GM12878 (cell line): Measurements from ENCODE around the gene MMP7. TPM values are rescaled to one million over a fixed set of nuclear protein-coding genes. Genes with fewer than 3 reads are reported as not detected.

ENCODE experiments used
- ASH2L ChIP-seq: fragments of 300-600, 200-600 bp; sonication (generic); IDR thresholded peaks from 2 replicates; pipeline ENCODE4 v1.6.1; 2017; ENCODE audit warnings: low read depth, mild to moderate bottlenecking, borderline replicate concordance
- CBFB ChIP-seq: IDR thresholded peaks from 2 replicates; pipeline ENCODE4 v1.6.1; 2016; ENCODE audit warnings: antibody characterized with exemption, low read depth
- DPF2 ChIP-seq: fragments of 450-650 bp; IDR thresholded peaks from 2 replicates; pipeline ENCODE4 v1.6.1; 2017; ENCODE audit warnings: mild to moderate bottlenecking
- E2F8 ChIP-seq: fragments of 450-650 bp; IDR thresholded peaks from 2 replicates; pipeline ENCODE4 v1.6.1; 2018; ENCODE audit warnings: mild to moderate bottlenecking, low read depth, moderate library complexity; ENCODE audit not compliant: partially characterized antibody
- FOXK2 ChIP-seq: fragments of 450-650 bp; IDR thresholded peaks from 2 replicates; pipeline ENCODE4 v1.6.1; 2017; ENCODE audit warnings: mild to moderate bottlenecking, moderate library complexity
- MTA2 ChIP-seq: fragments of 450-650 bp; IDR thresholded peaks from 2 replicates; pipeline ENCODE4 v1.6.1; 2016; ENCODE audit warnings: low read depth, mild to moderate bottlenecking, moderate library complexity
- NFYB ChIP-seq: IDR thresholded peaks from 2 replicates; pipeline ENCODE4 v1.6.1; 2011; ENCODE audit warnings: low read depth, mild to moderate bottlenecking, low read length, improper control_type of control experiment, moderate library complexity; ENCODE audit not compliant: insufficient read depth
- PKNOX1 ChIP-seq: fragments of 450-650 bp; IDR thresholded peaks from 2 replicates; pipeline ENCODE4 v1.6.1; 2016; ENCODE audit warnings: mild to moderate bottlenecking
- POLR2AphosphoS2 ChIP-seq: IDR thresholded peaks from 2 replicates; pipeline ENCODE4 v1.6.1; 2011; ENCODE audit warnings: low read depth, mild to moderate bottlenecking, low read length, improper control_type of control experiment, moderate library complexity
- POLR2AphosphoS5 ChIP-seq: IDR thresholded peaks from 2 replicates; pipeline ENCODE4 v1.6.1; 2011; ENCODE audit warnings: mild to moderate bottlenecking, low read length, inconsistent platforms
- SKIL ChIP-seq: fragments of 450-650 bp; IDR thresholded peaks from 2 replicates; pipeline ENCODE4 v1.6.1; 2017; ENCODE audit warnings: mild to moderate bottlenecking, low read depth, inconsistent platforms; ENCODE audit not compliant: poor library complexity, severe bottlenecking
- STAT1 ChIP-seq: fragments of 450-650 bp; conservative IDR thresholded peaks from 2 replicates; pipeline ENCODE4 v1.6.1; 2014; ENCODE audit warnings: antibody characterized with exemption, mild to moderate bottlenecking
- STAT3 ChIP-seq: IDR thresholded peaks from 2 replicates; pipeline ENCODE4 v1.6.1; 2011; ENCODE audit warnings: low read depth, low read length, improper control_type of control experiment
- TCF7 ChIP-seq: IDR thresholded peaks from 2 replicates; pipeline ENCODE4 v1.6.1; 2014; ENCODE audit warnings: antibody characterized with exemption, borderline replicate concordance
- polyA plus RNA-seq, 11 experiments: library from polyadenylated mRNA; depleted of rRNA in 4 of 11; unstranded in 6 of 11; stranded (reverse) in 5 of 11; fragments of >200 nt; fragmentation: Nextera tagmentation in 4 of 11; fragmentation: Illumina TruSeq in 1 of 11; extraction: Ambion mirVana in 4 of 11; extraction: Trizol in 1 of 11; gene quantifications; 1 replicate in 1 of 11; 2 replicates in 10 of 11; pipeline versions ENCODE4 v1.2.1 to v1.2.3, GENCODE V29; 2011 to 2016; ENCODE audit warnings: inconsistent platforms in 2 of 11, missing spikeins in 2 of 11, low read depth in 1 of 11
- total RNA-seq, 4 experiments: library from RNA; depleted of rRNA in 3 of 4; stranded (reverse); fragments of >200 nt in 3 of 4; fragmentation: Illumina TruSeq in 1 of 4; extraction: Trizol in 1 of 4; gene quantifications; 2 replicates each; pipeline versions ENCODE4 v1.2.1 to v1.2.3, GENCODE V29; 2013 to 2021

Gene MMP7
- total and polyA plus RNA-seq, 10 of the 15 experiments (the other 5 are each of a cell fraction or from before 2014, with no cell fraction given), result 0.63 to 18.0 (median 1.1) TPM

DNA sequence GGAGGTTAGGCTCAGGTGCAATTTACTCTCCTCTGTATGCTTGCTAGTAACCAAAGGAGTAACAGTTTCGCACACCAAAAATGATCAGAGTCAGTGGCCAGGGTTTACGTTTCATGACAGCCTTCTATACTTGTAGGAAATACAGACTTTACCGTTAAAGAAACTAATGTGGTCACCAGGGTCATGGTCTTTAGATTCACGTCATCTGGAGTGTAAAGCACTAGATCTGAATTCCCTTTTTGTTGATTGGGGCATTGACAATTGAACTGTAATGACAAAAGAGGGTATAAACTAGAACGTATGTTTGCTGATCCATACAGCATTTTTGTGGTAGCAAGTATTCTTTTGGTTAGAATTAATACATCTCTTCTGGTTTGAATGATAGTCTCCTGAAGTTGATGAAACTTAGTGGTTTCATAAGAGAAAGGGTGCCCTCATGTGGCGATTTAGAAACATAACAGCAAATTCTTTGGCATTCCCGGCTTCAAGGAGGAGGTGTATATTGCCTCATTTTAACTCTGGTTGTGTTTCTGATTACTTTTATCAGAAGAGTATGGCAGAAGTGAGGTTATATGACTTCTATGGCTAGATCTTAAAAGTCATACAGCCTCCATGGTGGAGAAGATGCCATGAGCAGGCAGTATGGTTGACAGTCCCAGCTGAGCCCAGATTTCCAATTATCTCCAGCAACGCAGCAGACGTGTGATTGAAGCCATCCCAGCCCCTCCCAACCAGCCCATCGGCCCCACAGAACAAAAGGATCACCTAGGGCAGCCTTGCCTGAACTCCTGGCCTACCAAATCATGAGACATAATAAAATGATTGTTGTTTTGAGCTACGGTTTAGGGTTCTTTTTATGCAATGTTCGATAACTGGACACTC lies 35.1 kb downstream of the MMP7 start (continued):
- no peak for TF ChIP-seq POLR2AphosphoS5
- TF ChIP-seq E2F8, result no peak
- TF ChIP-seq ASH2L, result no peak
- TF ChIP-seq STAT3, result no peak
- no peak for TF ChIP-seq FOXK2
- TF ChIP-seq TCF7, result no peak
- peak; percentile 66; the same call in 1 of the 2 replicates for TF ChIP-seq CBFB
- TF ChIP-seq DPF2, result 0 out of 2 replicates have a peak, but pooled peaks have one; percentile 18
- TF ChIP-seq MTA2, result peak; percentile 81; the same call in 1 of the 2 replicates
- TF ChIP-seq POLR2AphosphoS2, result no peak
- no peak for TF ChIP-seq NFYB
- peak; percentile 55; the same call in 1 of the 2 replicates for TF ChIP-seq PKNOX1
- peak; percentile 78 for TF ChIP-seq SKIL
- TF ChIP-seq STAT1, result no peak
